GM19468 (cell line): Measurements from ENCODE around the gene R3HCC1L.
"Not testable (repeated sequence)": the region's sequence is repeated elsewhere in the genome, so short reads cannot be mapped to it uniquely, and the experiment has no call there.

Experiments
- ATAC-seq: cut with Tn5 transposase; IDR thresholded peaks from one replicate; pipeline ENCODE4 v1.9.1; 2021; ENCODE audit warnings: mild to moderate bottlenecking, moderate library complexity, moderate number of reproducible peaks; ENCODE audit not compliant: unreplicated experiment; ENCODE audit errors: extremely low read depth

Gene R3HCC1L

DNA sequence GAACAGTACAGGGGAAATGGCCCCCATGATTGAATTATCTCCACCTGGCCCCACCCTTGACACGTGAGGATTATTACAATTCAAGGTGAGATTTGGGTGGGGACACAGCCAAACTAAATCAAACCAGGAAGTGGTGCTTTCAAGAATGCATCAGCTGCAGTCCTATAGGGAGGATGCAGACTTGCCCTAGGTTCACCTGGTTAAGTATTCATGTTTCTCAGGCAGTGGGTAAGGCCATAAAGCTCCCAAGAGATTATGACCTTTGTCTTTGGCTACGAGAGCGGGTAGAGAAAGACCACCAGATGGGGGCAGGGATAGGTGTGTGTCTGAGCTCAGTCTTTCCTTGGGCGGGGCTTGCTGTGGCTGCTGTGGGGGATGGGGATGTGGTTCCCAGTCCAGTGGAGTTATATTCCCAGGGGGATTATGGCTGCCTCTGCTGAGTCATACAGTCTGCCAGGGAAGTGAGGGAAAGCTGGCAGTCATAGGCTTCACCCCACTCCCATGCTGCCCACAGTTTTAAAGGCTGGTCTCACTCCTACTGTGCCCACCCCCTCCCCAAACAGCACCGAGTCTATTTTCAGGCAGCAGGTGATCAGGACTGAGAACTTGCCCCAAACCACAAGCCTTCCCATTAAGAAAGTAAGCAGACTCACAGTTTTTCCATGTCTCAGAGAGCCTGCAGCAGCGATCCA is 8.4 kb upstream of the R3HCC1L start:
- no peak for ATAC-seq

DNA sequence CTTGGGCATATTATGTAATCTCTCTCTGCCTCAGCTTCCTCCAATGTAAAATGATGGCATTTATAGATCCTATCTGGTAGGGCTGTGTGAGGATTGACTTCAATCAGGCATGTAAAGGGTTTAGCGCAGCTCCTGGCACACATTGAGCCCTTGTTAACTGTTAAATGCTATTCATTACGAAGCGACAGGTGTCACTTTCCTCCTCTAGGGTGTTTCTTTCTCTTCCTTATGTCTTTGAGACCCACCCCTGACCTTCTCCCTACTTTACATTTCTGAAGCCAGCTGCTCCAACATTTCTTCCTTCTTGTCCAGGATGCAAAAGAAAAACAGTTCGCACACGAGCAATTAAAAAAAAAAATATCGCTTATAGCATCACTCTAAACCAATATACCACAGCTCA is 5.7 kb upstream of the R3HCC1L start:
- ATAC-seq, result no peak

DNA sequence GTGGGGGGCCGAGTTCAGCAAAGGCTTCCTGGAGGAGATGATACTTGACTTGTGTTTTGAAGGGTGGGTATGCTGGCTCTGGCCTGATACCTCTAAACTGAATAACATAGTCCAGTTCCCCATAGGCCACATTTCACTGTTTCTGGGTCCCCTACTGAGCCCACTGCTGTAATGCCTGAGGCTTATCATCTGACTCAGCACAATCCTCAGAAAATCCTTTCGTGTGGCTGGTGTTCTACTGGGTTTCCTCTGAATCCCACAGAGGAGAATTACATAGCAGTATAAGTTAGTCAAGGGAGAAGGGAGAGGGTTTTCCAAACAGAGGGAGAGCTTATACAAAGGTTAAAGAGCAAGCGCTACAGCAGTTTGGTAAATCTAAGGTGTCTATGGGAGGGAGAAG is 2.8 kb upstream of the R3HCC1L start:
- no peak for ATAC-seq

DNA sequence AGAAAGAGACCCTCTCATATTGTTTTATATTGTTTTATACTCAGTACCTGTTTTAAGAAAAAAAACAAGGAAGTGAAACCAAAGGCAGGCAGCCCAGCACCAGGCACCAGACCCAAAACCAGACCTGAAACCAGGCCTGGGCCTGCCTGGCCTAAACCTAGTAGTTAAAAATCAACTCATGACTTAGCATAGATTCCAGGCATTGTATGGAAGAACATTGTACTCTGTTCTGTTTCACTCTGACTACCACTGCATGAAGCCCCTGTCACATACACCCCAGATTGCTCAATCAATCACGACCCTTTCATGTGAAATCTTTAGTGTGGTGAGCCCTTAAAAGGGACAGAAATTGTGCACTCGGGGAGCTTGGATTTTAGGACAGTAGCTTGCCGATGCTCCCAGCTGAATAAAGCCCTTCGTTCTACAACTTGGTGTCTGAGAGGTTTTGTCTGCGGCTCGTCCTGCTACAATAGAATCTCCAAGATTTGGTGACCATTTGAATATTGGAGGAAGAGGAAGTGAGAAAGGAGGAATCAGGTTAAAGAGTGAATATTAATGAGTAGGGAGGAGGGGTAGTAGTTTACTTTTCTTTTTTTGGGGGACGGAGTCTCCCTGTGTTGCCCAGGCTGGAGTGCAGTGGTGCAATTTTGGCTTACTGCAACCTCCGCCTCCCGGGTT is 1.2 kb upstream of the R3HCC1L start:
- ATAC-seq, result peak; percentile 44

GRCh38 chr10:98134117-98134430 is 383 bp upstream of the R3HCC1L start:
- ATAC-seq, result no peak

DNA sequence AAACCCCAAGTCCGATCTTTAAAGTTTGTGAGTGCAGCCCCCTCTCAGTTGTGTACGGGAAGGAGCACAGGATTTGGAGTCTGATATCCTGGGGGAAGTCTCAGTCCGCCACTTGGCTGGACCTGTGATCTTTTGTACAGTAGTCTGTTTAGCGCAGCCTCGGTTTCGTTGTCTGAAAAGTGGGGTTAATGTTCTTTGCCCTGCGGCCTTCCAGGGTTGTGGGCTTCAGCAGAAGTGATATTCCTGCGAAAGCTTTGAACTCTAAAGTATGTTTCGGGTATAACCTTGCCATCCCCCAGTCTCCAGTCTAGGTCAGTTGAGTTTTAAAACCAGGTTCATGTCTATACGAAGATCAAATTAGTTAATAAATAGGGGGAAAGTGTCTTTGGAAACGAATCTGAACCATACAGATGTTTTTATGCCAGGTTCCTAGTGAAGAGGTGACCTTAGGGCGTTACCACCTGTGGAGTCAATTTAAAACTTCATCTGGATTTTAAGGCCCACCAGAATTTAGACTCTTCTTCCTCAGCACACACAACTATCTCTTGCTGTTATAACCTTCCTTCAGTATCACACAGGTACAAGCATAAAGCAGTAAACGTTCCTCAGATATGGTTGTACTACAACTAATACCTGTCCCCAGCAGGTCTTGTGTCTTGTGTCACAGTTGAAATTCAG is 904 bp downstream of the R3HCC1L start:
- no peak for ATAC-seq

- not testable (repeated sequence) for ATAC-seq
Observed at GRCh38 chr10:98136775-98137174, 2.3 kb downstream of the R3HCC1L start.

GRCh38 chr10:98138031-98138430 is 3.6 kb downstream of the R3HCC1L start:
- no peak for ATAC-seq

DNA sequence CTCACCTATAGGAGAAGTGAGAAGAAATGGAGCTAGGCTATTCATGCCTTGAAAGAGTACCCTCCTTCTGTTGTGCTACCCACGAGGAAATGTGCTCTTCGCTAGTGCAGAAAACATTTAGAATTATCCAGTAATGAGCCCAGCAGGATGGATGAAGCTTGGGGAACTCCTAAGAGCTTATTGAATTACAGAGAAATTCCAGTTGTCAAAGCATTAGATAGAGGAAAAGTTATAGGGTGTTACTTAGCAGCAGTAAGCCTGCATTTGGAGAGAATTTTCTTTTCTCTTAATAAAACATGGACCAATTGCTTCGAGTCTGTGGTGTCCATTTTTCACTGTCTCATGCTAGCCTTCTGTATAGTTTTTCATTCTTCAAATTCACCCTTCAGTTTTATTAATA is 5.0 kb downstream of the R3HCC1L start:
- no peak for ATAC-seq

- ATAC-seq, result no peak
Observed at GRCh38 chr10:98141484-98142073, 7.1 kb downstream of the R3HCC1L start.

- ATAC-seq, result no peak
Observed at GRCh38 chr10:98144985-98145384, 10.5 kb downstream of the R3HCC1L start.

- ATAC-seq, result no peak
Observed at GRCh38 chr10:98149858-98150257, 15.4 kb downstream of the R3HCC1L start.

DNA sequence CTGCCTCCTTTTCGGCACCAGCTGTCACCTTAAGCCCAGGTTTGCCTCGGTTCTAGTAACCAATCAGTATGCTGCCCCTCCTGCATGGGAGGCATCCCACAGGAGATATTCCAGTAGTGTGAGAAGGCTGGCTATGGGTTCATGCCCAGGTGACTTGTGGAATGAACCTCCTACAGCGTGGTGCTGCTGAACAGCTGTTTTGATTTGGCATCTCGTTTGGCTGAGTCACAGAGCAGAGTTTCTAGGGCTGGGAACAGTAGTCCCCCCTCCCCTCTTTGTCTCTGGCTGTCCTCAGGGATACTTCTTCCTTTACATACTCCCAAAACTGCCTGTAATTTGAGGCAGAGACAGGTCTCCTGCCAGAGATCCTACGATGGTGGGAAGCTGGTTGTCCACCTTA is 16.1 kb downstream of the R3HCC1L start:
- no peak for ATAC-seq

GRCh38 chr10:98152778-98153177 is 18.3 kb downstream of the R3HCC1L start:
- not testable (repeated sequence) for ATAC-seq

- not testable (repeated sequence) for ATAC-seq
Observed at GRCh38 chr10:98153213-98153958, 18.9 kb downstream of the R3HCC1L start.

- ATAC-seq, result no peak
Observed at GRCh38 chr10:98154076-98154475, 19.6 kb downstream of the R3HCC1L start.

GRCh38 chr10:98158576-98158975 is 24.1 kb downstream of the R3HCC1L start:
- ATAC-seq, result no peak

GRCh38 chr10:98163941-98164340 is 29.5 kb downstream of the R3HCC1L start:
- ATAC-seq, result no peak

DNA sequence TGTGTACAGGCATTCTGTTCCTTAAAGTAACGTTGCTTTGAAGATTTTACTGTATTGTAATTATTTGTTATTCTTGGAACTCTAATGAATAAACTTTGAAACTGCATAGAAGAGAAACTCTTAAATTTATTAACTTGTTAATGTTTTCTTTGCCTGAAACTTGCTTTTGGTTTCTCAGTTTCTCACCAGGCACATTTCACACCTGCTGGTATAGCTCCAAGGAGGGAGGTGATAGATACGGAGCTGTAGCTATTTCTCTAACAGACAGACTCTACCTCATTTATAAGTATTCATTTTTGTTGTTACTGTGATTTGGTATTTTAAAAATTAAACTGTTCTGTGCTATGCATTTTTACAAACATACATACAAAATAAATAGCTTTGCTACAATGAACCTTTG is 32.7 kb downstream of the R3HCC1L start:
- no peak for ATAC-seq

GRCh38 chr10:98168147-98168546 is 33.7 kb downstream of the R3HCC1L start:
- no peak for ATAC-seq
